ENCODE data around the gene BBS9. TPM values are rescaled to one million over a fixed set of nuclear protein-coding genes. Genes with fewer than 3 reads are reported as not detected.

The BBS9 gene
- total RNA-seq, 1 donor from 2014 or later = 19.6 TPM

- no peaks in the 10 kb centered on the region for H3K36me3 ChIP-seq
- no peaks in the 10 kb centered on the region for H3K9me3 ChIP-seq
- TF ChIP-seq, protein P1, sequence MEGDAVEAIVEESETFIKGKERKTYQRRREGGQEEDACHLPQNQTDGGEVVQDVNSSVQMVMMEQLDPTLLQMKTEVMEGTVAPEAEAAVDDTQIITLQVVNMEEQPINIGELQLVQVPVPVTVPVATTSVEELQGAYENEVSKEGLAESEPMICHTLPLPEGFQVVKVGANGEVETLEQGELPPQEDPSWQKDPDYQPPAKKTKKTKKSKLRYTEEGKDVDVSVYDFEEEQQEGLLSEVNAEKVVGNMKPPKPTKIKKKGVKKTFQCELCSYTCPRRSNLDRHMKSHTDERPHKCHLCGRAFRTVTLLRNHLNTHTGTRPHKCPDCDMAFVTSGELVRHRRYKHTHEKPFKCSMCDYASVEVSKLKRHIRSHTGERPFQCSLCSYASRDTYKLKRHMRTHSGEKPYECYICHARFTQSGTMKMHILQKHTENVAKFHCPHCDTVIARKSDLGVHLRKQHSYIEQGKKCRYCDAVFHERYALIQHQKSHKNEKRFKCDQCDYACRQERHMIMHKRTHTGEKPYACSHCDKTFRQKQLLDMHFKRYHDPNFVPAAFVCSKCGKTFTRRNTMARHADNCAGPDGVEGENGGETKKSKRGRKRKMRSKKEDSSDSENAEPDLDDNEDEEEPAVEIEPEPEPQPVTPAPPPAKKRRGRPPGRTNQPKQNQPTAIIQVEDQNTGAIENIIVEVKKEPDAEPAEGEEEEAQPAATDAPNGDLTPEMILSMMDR (IDR thresholded peaks at IDR 0.05) = no peak
- ATAC-seq = no peak
- H3K4me3 ChIP-seq = no peak overlapping the region
- intact Hi-C loops (cut with DNase I) = no loop called here
- H3K27ac ChIP-seq = no peak overlapping the region
- no peaks in the 10 kb centered on the region for H3K4me1 ChIP-seq
- DNase-seq = no peak
- no peaks in the 10 kb centered on the region for H3K27me3 ChIP-seq
Observed at GRCh38 chr7:33626869-33627268, 497.5 kb downstream of the BBS9 start.

DNA sequence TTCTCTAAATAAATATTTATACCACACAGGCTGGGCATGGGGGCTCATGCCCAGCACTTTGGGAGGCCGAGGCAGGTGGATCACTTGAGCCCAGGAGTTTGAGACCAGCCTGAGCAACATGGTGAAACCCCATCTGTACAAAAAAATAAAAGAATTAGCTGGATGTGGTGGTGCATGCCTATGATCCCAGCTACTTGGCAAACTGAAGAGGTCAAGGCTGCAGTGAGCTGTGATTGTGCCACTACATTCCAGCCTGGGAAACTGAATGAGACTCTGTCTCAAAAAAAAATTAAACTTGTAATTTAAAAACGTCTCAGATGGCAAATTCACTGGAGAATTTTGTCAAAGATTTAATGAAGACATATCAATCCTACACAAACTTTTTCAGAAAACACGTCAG lies 498.4 kb downstream of the BBS9 start:
- no peak for ATAC-seq
- TF ChIP-seq, protein P1 (IDR thresholded peaks at IDR 0.05) = no peak

DNA sequence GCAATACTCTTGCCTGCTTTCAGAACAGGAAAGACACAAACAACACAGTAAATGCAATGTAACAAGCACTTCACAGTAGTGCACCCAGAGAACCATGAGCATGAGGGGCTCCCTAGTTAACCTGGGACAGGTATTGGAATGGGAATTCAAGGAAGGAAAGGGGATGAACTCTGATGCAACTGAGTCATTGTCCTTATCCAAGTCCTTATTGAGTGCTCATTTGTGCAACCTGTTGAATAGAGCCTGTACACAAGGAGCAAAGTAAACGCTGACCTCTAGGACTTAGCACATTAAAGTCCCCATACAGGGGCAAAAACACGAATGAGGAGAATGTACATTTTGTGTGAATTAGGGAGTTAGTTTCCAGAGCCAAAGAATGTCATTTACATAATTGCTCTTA lies 499.5 kb downstream of the BBS9 start:
- intact Hi-C loops (cut with DNase I) = no loop called here
- H3K4me3 ChIP-seq = no peak overlapping the region
- TF ChIP-seq, protein P1 (IDR thresholded peaks at IDR 0.05) = no peak
- no peaks in the 10 kb centered on the region for H3K27me3 ChIP-seq
- H3K9me3 ChIP-seq = no peaks in the 10 kb centered on the region
- no peaks in the 10 kb centered on the region for H3K36me3 ChIP-seq
- H3K4me1 ChIP-seq = no peaks in the 10 kb centered on the region
- DNase-seq (no peak), ATAC-seq (no peak)
- H3K27ac ChIP-seq = no peak overlapping the region

More for the DNA sequence above, 498.4 kb downstream of the BBS9 start:
- no peak for DNase-seq
- Histone ChIP-seq H3K36me3 (no peaks in the 10 kb centered on the region), H3K27me3 (no peaks in the 10 kb centered on the region), H3K27ac (no peak overlapping the region), H3K4me1 (no peaks in the 10 kb centered on the region), H3K9me3 (no peaks in the 10 kb centered on the region), H3K4me3 (no peak overlapping the region)
- intact Hi-C loops (cut with DNase I) = no loop called here

DNA sequence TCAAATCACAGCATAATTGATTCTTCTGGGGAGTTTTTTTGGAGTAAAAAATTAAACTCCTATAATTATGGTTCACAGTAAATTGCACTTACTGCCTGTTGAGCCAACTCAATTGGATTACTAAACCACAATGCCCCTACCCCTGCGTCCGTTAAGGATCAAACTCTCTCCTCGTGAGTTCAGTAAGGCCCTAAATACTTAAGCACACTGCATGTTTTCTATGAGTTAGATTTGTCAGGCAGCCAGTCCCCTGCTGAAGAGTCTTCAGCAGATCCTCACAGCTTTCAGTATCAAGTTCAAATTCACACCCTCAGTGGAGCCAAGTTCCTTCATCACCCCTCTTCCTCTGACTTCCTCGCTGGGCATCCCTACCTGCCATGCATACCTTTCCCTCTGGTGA lies 501.0 kb downstream of the BBS9 start:
- H3K4me1 ChIP-seq = no peaks in the 10 kb centered on the region
- intact Hi-C loops (cut with DNase I) = no loop called here
- H3K27ac ChIP-seq = no peak overlapping the region
- no peaks in the 10 kb centered on the region for H3K36me3 ChIP-seq
- ATAC-seq = no peak
- DNase-seq = no peak
- H3K4me3 ChIP-seq = no peak overlapping the region
- no peaks in the 10 kb centered on the region for H3K27me3 ChIP-seq
- no peaks in the 10 kb centered on the region for H3K9me3 ChIP-seq
- TF ChIP-seq, protein P1 (IDR thresholded peaks at IDR 0.05) = no peak

- no peak overlapping the region for H3K27ac ChIP-seq
- no peak overlapping the region for H3K4me3 ChIP-seq
- intact Hi-C loops (cut with DNase I) = no loop called here
- no peaks in the 10 kb centered on the region for H3K36me3 ChIP-seq
- ATAC-seq (no peak), DNase-seq (no peak)
- H3K4me1 ChIP-seq = no peaks in the 10 kb centered on the region
- TF ChIP-seq, protein P1 (IDR thresholded peaks at IDR 0.05) = no peak
- no peaks in the 10 kb centered on the region for H3K27me3 ChIP-seq
- H3K9me3 ChIP-seq = no peaks in the 10 kb centered on the region
Observed at GRCh38 chr7:33632322-33632721, 503.0 kb downstream of the BBS9 start.

DNA sequence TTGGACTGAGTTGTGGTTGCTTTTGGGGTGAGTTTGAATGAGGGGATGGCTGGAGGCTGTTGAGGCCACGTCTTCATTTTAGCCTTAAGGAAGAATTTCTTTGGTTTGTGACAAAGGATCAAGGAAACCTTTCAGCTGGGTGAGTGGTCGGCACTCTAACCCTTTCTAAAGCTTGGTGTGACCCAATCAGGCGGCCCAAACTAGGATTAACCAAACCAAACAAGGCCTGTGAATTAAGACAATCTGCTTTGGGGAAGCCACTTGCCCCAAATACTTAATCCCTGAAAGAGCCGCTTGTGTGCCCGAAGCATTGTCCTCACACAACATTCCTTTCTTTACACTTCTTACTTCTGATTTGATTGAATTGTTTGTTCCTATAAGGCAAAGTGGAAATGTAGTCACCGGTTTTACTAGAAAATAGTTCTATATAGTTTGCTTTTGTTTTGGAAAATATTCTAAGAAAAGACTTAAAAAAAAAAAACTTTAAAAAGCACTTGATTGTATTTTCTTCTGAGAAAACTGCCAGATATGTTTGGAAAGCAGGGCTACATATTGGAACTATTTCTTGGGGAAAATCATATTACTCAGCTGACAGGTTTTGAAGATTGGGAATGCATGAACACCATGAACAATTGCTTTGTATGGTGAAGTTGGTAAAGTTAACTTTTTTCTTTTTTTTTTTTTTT lies 503.6 kb downstream of the BBS9 start:
- no peaks in the 10 kb centered on the region for H3K27me3 ChIP-seq
- no peaks in the 10 kb centered on the region for H3K4me1 ChIP-seq
- H3K9me3 ChIP-seq = no peaks in the 10 kb centered on the region
- intact Hi-C loops (cut with DNase I) = no loop called here
- H3K27ac ChIP-seq = no peak overlapping the region
- TF ChIP-seq, protein P1 (IDR thresholded peaks at IDR 0.05) = no peak
- H3K36me3 ChIP-seq = no peaks in the 10 kb centered on the region
- ATAC-seq (no peak), DNase-seq (no peak)
- no peak overlapping the region for H3K4me3 ChIP-seq
